ENCODE results near the gene TRIM14.

DNA sequence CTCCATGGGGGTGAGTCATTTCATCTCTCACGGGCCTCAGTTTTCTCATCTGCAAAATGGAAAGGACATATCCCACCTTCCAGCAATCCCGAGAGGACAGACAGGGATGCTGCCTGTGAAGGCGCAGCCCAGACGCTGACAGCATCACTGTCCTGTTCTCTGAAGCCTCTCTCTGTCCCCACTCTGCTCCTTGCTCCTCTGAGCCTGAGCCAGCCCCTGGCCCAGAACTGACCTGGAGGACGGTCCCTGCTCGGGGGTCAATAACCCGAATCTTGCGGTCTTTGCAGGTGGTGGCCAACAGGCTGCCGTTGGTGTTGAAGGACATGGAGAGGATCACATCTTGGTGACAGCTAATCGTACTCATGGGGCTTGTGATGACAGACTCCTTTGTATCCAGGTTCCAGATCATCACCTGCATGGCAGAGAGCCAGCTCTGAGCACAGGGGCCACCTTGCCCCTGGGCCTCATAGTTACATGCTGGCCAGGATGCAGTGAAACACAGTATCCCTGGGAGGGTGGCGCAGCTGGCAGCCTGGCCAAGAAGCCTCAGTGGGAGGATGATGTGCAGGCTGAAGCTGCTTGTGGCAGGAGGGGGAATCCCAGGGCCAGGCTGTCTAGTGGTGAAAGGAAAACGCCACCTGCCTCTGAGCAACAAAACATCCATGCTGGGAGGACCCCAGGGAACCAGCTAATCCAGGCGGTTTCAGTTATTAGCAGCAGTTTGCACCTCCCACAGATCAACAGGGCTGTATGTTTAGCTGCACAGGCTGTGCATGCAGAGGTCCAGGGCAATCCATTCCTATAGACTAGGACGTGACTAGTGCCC is 14.0 kb upstream of the TRIM14 start:
- no peak for TF ChIP-seq POLR2A (IDR thresholded peaks at IDR 0.05)
- TF ChIP-seq, protein P1, sequence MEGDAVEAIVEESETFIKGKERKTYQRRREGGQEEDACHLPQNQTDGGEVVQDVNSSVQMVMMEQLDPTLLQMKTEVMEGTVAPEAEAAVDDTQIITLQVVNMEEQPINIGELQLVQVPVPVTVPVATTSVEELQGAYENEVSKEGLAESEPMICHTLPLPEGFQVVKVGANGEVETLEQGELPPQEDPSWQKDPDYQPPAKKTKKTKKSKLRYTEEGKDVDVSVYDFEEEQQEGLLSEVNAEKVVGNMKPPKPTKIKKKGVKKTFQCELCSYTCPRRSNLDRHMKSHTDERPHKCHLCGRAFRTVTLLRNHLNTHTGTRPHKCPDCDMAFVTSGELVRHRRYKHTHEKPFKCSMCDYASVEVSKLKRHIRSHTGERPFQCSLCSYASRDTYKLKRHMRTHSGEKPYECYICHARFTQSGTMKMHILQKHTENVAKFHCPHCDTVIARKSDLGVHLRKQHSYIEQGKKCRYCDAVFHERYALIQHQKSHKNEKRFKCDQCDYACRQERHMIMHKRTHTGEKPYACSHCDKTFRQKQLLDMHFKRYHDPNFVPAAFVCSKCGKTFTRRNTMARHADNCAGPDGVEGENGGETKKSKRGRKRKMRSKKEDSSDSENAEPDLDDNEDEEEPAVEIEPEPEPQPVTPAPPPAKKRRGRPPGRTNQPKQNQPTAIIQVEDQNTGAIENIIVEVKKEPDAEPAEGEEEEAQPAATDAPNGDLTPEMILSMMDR (IDR thresholded peaks at IDR 0.05): no peak

All from vagina (tissue), 2 donors.